ENCODE measurements around the gene CLIC5.

- no peak for TF ChIP-seq POLR2A (IDR thresholded peaks at IDR 0.05)
- no peak for TF ChIP-seq CTCF (IDR thresholded peaks at IDR 0.05)
Measured at GRCh38 chr6:46057792-46058191, 42.1 kb upstream of the CLIC5 start.
